Measurements from ENCODE around the gene SSB. TPM values are rescaled to one million over a fixed set of nuclear protein-coding genes. Genes with fewer than 3 reads are reported as not detected.
"Not testable (repeated sequence)": the region's sequence is repeated elsewhere in the genome, so short reads cannot be mapped to it uniquely, and the experiment has no call there.

SSB gene
- total RNA-seq, 2 experiments from 2014 or later, result 109 to 114 TPM

GRCh38 chr2:169757778-169758177 lies 40.9 kb upstream of the SSB start:
- CTCF ChIA-PET, result no interaction called here
- H3K4me1 Mint-ChIP-seq (ENCODE audit: low read depth), result peaks cover 10% of the 10 kb centered on the region
- intact Hi-C loops (cut with micrococcal nuclease), result no loop called here
- H3K27ac Mint-ChIP-seq, result no peak overlapping the region
- DNase-seq (no peak), ATAC-seq (no peak)
- no peak overlapping the region for H3K4me3 Mint-ChIP-seq
- H3K27me3 Mint-ChIP-seq, result no peaks in the 10 kb centered on the region
- TF ChIP-seq CTCF (IDR thresholded peaks at IDR 0.05), result no peak
- POLR2A ChIA-PET, result no interaction called here
- H3K36me3 Mint-ChIP-seq (ENCODE audit: low read depth), result no peaks in the 10 kb centered on the region
- H3K9me3 Mint-ChIP-seq, result no peaks in the 10 kb centered on the region

DNA sequence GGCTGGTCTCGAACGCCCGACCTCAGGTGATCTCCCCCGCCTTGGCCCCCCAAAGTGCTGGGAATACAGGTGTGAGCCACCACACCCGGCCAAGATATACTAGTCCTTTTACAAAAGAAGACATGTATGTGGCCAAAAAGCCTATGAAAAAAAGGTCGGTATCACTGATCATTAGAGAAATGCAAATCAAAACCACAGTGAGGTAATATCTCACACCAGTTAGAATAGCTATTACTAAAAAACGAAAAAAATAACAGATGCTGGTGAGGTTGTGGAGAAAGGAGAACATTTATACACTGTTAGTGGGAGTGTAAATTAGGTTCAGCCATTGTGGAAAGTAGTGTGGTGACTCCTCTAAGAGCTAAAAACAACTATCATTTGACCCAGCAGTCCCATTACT lies 38.7 kb upstream of the SSB start:
- Mint-ChIP-seq H3K27me3 (no peaks in the 10 kb centered on the region), H3K4me3 (no peak overlapping the region), H3K36me3 (ENCODE audit: low read depth) (no peaks in the 10 kb centered on the region), H3K9me3 (no peaks in the 10 kb centered on the region), H3K4me1 (ENCODE audit: low read depth) (peaks cover 10% of the 10 kb centered on the region), H3K27ac (no peak overlapping the region)
- TF ChIP-seq CTCF (IDR thresholded peaks at IDR 0.05), result no peak
- intact Hi-C loops (cut with micrococcal nuclease), result no loop called here
- DNase-seq (no peak), ATAC-seq (no peak)
- CTCF ChIA-PET, result no interaction called here
- POLR2A ChIA-PET, result no interaction called here

DNA sequence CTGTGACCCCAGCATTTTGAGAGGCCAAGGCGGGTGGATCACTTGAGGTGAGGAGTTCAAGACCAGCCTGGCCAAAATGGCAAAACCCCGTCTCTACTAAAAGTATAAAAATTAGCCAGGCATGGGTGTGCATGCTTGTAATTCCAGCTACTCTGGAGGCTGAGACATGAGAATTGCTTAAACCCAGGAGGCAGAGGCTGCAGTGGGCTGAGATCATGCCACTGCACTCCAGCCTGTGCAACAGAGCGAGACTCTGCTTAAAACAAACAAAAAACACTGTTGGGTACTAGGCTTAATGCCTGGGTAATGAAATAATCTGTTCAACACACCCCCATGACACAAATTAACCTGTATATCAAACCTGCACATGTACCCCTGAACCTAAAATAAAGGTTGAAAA lies 37.9 kb upstream of the SSB start:
- POLR2A ChIA-PET; DNase-seq; ATAC-seq; H3K27me3 Mint-ChIP-seq; H3K4me1 Mint-ChIP-seq (ENCODE audit: low read depth); CTCF ChIA-PET; H3K4me3 Mint-ChIP-seq; H3K36me3 Mint-ChIP-seq (ENCODE audit: low read depth); H3K9me3 Mint-ChIP-seq; H3K27ac Mint-ChIP-seq; intact Hi-C loops (cut with micrococcal nuclease): not testable (repeated sequence)

DNA sequence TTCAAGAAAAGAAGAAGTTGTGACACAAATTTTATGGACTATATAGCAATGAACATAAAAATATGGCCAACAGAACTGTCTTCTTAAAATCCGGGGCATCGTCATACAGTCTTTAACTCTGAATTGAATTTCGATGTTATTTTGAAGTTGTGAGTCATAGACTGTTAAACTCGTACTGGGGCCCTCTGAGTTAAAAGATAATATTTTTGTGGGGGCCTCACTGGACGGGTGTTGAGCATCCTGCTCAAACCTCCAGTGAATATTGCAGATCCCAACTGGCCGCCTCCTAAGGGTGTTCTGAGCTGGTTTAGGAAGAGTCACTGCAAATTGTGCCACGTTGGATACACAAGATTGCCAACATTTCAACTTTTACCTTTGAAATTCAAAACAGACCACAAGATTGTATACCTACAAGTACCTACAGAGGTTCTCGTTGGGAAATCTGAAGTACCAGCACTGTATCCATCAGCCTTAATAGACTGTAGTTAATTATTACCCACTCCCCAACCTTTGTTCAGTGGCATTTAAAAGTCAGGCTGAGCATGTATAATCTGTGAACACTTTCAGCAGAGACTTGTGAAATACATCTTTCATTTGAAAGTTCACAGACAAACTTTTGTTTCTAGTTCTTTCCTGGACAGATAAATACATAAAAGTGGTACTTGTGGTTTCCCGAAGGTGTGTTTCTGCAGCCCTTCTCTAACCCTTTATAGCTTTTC lies 37.3 kb upstream of the SSB start:
- no peaks in the 10 kb centered on the region for H3K27me3 Mint-ChIP-seq
- CTCF ChIA-PET, result interaction anchor here (1.1 kb wide), 1 partner anchor 233 kb away, joined by 3 read pairs; no protein-coding TSS in a partner anchor

GRCh38 chr2:169761970-169762292 lies 36.7 kb upstream of the SSB start:
- POLR2A ChIA-PET, result interaction anchor here (0.5 kb wide), 1 partner anchor 371 kb away, joined by 3 read pairs; no protein-coding TSS in a partner anchor
- Mint-ChIP-seq H3K4me3 (no peak overlapping the region), H3K9me3 (no peaks in the 10 kb centered on the region), H3K4me1 (ENCODE audit: low read depth) (peaks cover 10% of the 10 kb centered on the region), H3K27ac (no peak overlapping the region), H3K27me3 (no peaks in the 10 kb centered on the region), H3K36me3 (ENCODE audit: low read depth) (no peaks in the 10 kb centered on the region)
- TF ChIP-seq CTCF (IDR thresholded peaks at IDR 0.05), result no peak
- CTCF ChIA-PET, result interaction anchor here (1.1 kb wide), 1 partner anchor 234 kb away, joined by 3 read pairs; no protein-coding TSS in a partner anchor
- intact Hi-C loops (cut with micrococcal nuclease), result no loop called here
- peak; percentile 70 for ATAC-seq
- peak; percentile 27 for DNase-seq

More for the DNA sequence above, 37.3 kb upstream of the SSB start:
- no peak for TF ChIP-seq CTCF (IDR thresholded peaks at IDR 0.05)
- Mint-ChIP-seq H3K4me3 (no peak overlapping the region), H3K36me3 (ENCODE audit: low read depth) (no peaks in the 10 kb centered on the region), H3K9me3 (no peaks in the 10 kb centered on the region), H3K4me1 (ENCODE audit: low read depth) (peaks cover 10% of the 10 kb centered on the region), H3K27ac (no peak overlapping the region)
- DNase-seq (no peak), ATAC-seq (no peak)
- POLR2A ChIA-PET, result interaction anchor here (0.5 kb wide), 1 partner anchor 371 kb away, joined by 3 read pairs; no protein-coding TSS in a partner anchor
- intact Hi-C loops (cut with micrococcal nuclease), result no loop called here

Data from activated CD8-positive, alpha-beta T cell treated with anti-CD3 and anti-CD28 coated beads for 36 hours (primary cell).